GM19467 (cell line): ENCODE data around the gene CACNG7.
"Not testable (repeated sequence)": the region's sequence is repeated elsewhere in the genome, so short reads cannot be mapped to it uniquely, and the experiment has no call there.

ENCODE experiments used
- ATAC-seq: cut with Tn5 transposase; IDR thresholded peaks from one replicate; pipeline ENCODE4 v1.9.1; 2021; ENCODE audit warnings: mild to moderate bottlenecking, moderate library complexity; ENCODE audit not compliant: unreplicated experiment

Gene CACNG7

DNA sequence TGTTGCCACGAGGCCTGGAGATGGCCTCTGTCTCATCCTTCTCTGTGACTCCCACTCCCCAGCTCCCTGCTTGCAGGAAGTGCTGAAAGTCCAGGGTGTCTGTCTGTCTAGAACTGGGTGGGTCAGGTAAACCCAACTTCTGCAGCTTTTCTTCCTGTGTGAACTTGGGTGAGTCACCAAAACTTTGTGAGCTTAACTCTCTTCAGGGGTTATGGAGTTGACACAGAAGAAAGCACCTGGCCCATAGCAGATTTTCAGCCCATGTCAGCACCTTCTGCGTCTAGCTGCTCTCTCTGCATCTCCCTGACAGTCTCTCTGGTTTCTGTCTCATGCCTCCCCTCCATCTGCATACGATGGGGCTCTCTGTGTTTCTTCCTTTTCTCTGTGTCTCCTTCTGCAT, 4.2 kb upstream of the CACNG7 start:
- ATAC-seq = no peak

DNA sequence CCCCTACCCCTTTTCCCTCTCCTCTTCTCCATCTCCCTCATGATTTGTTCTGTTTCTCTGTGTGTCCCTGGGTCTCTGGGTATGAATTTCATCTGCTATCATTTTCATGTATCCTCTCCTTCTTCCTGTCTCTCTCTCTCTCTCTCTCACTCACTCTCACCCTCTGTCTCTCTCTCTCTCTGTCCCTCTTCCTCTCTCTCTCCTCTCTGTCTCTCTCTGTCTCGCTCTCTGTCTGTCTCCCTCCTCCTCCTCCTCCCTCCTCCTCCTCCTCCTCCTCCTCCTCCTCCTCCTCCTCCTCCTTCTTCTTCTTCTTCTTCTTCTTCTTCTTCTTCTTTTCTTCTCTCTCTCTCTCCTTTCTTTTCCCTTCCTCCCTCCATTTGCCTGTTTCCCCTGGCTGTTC, 3.3 kb upstream of the CACNG7 start:
- no peak for ATAC-seq

DNA sequence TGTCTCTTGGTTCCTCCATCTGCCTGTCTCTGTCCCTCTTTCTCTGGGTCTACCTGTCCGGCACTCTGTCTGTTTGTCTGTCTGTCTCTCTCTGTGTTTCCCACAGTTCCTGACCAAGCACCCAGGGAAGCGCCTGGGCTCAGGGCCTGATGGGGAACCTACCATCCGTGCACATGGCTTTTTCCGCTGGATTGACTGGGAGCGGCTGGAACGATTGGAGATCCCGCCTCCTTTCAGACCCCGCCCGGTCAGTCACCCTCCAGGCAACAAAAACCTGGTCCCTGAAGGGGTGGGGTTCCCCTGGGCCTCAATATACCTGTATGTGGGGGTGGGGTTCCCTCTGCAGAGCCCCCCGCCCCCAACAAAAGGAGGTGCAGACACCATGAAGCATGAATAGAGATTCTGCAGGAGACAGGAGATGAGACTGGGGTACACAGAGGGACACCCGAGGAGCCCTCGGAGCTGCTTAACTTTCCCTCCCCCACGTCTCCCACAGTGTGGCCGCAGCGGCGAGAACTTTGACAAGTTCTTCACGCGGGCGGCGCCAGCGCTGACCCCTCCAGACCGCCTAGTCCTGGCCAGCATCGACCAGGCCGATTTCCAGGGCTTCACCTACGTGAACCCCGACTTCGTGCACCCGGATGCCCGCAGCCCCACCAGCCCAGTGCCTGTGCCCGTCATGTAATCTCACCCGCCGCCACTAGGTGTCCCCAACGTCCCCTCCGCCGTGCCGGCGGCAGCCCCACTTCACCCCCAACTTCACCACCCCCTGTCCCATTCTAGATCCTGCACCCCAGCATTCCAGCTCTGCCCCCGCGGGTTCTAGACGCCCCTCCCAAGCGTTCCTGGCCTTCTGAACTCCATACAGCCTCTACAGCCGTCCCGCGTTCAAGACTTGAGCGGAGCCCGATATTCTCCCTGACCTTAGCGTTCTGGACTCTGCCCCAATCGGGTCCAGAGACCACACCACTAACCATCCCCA, 2.6 kb upstream of the CACNG7 start:
- no peak for ATAC-seq

DNA sequence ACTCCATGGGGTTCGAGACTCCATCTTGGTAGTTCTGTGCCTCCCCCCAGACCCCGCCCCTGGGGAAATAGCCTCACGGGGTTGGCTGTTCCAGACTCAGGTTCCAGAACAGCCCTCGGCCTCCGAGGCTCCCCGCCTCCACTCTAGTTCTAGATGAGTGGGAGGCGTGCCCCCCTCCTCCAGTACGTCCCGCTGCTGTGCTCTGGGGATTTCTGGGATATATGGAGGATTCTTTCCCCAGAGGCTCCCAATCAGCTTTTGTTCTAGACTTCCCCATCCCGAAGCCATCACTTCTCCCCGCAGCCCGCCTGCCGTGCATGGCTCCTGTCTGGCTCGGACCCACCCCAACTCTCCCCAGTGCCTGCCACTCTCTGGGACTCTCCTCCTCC, 1.9 kb upstream of the CACNG7 start:
- ATAC-seq = no peak

DNA sequence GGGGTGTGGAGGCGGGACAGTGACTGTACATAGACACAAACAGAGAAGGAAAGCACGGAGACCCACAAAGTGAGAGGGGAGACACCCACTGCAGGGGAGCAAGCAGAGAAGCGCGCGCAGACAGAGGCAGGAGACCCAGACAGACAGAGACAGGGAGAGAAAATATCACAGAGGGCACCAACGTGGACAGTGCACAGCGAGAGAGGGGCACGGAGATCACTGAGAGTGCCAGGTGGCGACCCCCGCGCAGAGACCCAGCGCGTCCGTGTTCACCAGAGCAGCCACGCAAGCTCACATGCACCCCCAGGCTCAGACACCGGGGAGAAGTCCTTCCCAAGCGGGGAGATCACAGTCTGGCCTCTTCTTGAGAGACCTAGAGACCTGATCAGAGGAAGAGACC, 1.4 kb upstream of the CACNG7 start:
- no peak for ATAC-seq

DNA sequence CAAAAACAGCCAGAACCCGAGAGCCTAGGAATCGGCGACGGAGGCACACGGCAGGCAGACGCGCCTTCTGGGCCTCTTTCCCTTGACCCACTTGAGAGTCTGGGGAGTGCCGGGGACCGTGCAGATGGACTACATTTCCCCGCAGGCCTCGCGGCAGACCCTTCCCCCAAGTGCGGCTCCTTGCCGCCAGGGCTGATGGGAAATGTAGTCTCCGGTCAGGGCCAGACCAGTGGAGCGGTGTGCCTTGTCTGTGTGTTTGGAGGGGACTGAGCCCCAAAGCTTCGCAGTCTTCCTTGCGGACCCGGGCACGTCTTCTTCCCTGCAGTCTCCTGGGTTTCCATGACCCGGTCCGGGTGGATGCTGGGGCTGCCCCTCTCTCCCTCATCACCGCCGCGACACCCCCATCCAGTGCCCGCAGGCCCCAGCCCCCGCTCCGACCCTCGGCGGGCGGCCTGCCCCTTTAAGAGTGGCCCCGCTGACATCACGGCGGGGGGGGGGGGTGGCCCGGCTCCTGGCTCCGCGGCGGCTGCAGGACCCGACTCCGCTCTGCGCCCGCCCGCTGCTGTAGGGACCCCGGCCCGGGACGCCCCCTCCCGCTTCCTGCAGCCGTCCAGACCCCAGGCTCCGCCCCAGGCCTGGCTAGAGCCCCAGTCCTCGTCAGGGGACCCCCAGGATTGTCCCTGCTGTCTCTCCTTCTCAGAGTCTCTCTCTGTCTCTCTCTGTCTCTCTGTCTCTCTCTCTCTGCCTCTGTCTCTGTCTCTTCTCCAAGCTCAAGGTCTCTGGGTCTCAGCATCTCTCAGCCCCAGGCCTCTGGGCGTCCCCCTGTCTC, 758 bp upstream of the CACNG7 start:
- no peak for ATAC-seq

DNA sequence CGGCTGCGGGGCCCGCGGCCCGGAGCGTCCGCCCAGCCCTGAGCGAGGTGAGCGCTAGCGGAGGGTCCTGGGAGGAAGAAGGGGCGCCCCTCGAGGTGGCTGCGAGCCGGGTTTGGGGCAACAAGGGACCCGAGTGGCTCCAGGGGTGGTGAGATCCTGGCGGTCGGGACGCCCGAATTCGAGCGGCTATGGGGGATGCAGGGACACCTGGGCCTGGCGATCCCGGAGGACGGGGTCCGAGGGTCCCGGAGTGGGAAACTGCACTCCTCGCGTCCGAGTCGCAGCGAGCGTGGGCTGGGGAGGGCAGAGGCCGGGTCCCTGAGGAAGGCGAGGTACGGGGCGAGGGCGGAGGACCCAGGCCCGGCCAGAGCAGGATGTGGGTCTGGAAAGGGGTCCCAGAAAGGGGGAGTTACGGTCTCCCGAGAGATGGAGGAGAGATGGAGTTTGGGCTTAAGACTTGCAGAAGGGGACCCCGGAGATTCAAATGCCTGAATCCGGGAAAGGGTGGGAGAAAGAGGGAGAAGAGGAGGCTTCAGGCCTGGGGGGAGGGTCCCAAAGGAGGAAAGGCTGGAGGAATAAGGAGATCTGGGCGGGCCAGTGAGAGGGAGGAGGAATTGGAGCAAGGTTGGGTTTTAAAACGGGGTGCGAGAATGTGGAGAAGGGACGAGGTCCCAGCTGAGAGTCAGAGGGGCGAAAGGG, 542 bp downstream of the CACNG7 start:
- ATAC-seq = no peak

DNA sequence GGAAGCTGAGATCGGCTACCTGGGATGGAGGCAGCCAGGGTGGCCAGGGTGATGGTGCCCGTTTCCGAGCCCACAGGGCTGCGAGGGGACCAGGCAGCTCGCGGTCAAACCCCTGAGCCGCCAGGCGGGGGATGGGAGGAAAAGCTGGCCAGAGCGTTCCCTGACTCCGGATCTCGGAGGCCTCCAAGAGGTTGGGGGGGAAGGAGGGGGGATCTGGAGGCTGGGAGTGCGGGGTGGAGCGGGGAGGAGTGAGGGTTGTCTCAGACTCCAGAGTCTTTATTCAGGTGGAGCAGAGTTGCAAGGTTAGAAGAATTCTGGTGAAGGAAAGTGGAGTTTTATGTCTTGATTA, 1.1 kb downstream of the CACNG7 start:
- no peak for ATAC-seq

DNA sequence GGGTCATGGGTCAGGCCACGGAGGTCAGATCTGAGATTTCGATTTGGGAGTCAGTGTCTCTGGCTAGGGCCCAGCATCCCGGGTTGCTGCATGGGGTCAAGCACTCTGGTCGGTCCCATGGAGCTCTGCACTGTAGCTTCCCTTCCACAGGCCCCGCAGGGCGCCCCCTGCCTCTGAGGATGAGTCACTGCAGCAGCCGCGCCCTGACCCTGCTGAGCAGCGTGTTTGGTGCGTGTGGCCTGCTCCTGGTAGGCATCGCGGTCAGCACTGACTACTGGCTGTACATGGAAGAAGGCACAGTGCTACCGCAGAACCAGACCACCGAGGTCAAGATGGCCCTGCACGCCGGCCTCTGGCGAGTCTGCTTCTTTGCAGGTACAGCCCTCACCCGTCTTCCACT, 3.6 kb downstream of the CACNG7 start:
- ATAC-seq = no peak

DNA sequence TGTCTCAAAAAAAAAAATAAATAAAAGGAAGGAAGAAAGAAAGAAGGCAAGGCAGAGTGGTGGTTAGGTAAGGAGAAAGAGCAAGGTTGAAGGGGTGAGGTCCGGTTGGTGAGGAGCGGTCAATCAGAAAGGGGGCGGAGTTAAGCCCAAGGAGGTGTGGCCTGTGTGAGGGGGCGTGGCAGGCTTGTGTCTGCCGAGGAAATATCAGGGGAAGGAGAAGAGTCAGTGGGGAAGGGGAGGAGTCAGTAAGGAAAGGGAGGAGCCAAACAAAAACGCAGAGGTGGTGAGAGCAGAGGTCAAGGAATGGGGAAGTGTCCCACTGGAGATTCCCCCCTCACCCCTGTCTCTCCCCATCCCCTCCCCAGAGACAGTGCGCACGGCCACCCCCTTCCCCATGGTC, 5.9 kb downstream of the CACNG7 start:
- ATAC-seq = no peak

DNA sequence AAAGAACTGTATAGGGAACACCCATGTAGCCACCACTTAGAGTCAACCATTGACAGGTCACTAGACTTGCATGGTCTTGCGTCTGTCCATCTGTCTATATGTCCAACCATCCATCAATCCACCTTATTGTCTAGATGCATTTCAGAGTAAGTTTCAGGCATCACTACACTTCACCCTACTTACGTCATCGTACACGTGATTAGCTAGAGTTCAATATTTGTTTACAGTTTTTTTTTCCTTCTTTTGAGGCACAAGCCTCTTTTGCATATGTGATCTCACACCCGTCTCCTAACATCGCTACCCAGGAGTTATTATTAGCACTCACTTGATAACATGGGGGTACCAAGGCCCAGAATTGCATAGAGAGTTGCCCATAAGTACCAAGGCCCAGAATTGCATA, 6.9 kb downstream of the CACNG7 start:
- no peak for ATAC-seq

DNA sequence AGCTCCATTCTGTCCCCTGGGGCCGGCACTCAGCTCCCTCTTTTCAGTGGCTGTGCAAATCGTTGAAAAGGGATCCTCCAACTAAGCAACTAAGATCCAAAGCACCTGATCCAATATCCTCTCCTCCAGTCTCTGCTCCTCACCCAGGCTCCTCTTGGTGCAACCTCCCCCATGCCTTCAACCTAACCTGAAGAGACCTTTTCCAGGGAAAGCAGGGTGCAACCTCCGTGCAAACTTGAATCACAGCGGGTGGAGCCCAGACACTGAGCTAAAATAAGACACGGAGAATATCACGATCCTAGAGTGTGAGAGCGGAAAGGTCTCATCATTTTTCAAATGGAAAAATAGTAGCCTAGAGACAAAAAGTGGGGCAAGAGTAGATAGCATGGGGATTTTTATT, 8.3 kb downstream of the CACNG7 start:
- no peak for ATAC-seq

DNA sequence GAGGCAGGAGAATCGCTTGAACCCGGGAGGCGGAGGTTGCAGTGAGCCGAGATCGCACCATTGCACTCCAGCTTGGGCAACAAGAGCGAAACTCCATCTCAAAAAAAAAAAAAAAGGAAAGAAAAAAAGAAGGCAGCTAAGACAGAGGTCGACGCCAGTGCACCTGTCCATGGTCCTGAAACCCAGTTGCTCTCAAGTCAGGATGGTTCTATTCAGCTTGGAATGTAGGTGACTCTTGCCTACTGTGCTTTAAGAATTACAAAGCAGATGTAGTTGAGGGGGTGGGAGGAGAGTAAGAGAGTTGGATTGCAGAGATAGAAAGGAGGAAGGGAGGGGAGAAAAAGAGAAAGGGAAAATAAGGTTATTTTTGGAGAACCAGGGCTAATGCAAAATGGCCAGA, 18.7 kb downstream of the CACNG7 start:
- no peak for ATAC-seq

DNA sequence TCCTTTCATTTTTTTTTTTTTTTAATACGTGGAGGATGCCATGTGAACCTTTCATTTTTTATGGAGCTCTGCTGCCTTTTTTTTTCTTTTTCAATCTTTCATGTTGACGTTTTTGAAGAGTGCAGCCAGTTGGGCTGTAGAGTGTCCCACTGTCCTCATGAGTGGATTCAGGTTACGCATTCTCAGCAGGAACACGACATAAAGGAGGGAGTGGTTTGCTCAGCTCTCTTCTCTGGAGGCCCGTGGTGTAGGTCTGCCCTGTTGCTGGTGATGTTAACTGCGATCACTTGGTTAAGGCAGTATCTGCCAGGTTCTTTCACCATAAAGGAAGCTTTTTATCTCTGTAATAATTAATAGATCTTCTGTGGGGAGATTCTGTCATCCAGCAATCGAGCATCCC, 27.0 kb downstream of the CACNG7 start:
- no peak for ATAC-seq

DNA sequence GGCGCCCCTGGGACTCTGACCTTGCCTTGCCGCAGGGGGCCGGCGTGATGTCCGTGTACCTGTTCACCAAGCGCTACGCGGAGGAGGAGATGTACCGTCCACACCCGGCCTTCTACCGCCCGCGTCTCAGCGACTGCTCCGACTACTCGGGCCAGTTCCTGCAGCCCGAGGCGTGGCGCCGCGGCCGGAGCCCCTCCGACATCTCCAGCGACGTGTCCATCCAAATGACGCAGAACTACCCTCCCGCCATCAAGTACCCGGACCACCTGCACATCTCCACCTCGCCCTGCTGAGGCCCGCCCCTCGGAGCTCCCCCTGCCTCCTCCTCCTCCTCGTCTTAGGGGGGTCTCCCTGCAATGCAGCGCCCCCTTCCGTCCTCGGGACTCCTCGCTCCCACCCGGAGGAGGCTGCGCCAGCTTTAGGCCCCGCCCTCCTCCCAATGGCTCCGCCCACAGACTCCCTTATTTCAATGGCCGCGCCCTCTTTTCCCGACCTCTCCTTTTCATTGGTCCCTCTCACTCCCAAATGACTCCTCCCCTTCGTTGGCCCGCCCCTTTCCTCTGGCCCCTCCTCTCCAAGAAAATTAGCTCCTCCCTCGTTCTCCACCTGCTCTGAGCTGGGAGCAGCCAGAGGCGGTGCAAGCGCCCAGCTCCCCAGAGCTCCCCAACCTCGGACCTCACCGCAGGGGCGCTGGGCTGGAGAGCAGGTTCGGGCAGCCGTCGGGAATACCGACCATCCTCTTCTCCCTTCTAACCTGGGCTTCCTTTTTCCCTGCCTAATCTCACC, 33.1 kb downstream of the CACNG7 start:
- ATAC-seq = no peak

DNA sequence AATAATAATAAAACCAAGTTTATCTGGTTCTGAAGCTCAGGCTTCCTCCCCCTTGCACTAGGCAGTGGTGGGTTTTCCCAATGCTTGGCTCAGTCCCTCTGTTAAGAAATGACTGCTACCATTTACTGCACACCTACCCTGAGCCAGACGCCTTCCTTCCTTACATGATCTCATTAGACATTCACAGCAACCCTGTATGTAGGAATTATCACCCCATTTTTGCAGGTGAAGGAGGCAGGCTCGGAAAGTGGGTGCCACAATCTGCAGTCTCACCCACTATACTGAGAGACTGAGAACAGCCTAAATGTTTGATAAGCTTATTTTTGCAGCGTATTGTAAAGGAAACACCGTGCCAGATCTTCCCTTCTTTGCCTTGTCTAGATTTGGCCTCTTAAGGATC, 35.3 kb downstream of the CACNG7 start:
- no peak for ATAC-seq

DNA sequence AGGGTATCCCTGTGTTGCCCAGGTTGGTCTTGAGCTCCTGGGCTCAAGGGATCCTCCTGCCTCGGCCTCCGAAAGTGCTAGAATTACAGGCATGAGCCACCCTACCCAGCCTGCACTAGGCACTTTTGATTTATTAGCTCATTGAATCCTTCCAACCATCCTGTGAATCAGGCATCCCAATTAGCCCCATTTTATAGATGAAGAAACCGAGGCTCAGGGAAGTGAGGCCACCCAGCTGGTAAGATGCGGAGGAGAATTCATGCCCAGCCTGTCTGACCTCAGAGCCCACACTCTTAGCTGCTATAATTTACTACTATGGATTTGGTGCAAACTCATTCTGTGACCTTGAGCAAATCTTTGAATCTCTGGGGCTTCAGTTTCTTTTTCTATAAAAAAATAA, 35.9 kb downstream of the CACNG7 start:
- no peak for ATAC-seq

DNA sequence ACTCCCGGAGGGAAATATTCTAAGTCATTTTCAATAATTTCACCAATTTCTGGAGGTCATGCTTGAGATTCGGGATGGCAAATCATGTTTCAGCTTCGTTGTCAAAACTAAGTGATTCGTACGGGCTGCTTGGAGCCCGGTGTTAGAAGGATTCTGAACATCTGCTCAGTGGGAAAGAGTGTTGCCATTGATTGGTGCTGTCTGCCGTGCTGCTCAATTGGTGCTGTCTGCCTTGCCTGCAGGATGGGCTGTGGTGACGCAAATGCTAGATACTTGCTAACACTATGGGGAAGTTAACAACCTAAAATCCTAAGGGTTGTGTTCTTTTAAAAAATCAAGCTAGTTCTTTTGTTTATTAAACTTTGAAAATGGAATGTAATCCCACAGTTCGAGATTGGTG, 36.4 kb downstream of the CACNG7 start:
- no peak for ATAC-seq

DNA sequence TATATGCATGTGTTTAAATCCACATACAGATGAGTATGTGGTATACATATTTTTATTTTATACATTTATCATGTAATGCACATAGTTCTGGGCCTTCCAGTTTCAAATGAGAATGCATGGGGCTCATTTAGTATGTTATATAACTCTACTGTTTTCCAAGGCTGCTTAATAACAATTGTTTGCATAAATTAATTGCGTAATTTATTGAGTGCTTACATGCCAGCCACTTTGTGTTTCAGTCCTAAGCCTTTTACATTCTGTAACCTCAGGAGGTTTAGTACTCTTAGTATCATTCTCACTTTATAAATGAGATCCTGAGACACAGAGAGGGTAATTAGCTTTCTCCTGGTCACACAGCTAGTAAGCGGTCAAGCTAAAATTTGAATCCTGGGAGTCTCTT, 36.9 kb downstream of the CACNG7 start:
- no peak for ATAC-seq

DNA sequence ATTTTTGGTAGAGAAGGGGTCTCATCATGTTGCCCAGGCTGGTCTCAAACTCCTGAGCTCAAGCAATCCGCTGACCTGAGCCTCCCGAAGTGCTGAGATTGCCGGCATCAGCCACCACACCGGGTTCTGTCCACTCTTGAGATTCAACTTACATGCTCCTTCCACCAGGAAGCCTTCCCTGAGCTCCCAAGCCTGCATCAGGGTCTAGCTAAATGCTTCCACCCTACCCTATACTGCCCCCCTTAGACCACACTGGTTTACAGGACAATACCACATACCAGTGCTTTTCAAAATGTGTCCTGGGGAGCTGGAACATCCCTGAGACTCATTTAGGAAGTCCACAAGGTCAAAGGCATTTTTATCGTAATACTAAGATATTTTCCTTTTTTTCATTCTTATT, 38.5 kb downstream of the CACNG7 start:
- ATAC-seq = no peak

DNA sequence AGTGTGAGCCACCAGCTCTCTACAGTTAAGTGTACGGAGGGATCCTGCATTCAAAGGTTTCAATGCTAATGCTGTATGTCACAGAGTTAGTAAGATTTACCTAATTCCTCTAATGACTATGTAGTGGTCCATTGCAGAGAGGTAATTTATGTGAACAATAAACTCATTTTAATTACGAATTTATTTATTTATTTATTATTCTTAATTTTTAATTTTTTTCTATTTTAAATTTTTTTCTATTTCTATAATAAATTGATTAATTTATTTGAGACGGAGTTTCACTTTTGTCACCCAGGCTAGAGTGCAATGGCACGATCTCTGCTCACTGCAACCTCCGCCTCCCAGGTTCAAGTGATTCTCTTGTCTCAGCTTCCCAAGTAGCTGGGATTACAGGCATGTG, 39.5 kb downstream of the CACNG7 start:
- ATAC-seq = not testable (repeated sequence)
